ENCODE data around the gene ABTB2. TPM values are rescaled to one million over a fixed set of nuclear protein-coding genes. Genes with fewer than 3 reads are reported as not detected.

ABTB2 gene
- total and polyA plus RNA-seq, 2 experiments from 2014 or later = 2.6 to 12.1 TPM

GRCh38 chr11:34359548-34359891, 1.7 kb upstream of the ABTB2 start:
- no peak overlapping the region for H3K27ac Mint-ChIP-seq
- peak overlapping the region; percentile 82 for H3K4me3 Mint-ChIP-seq
- Histone ChIP-seq H3K4me1 (ENCODE audit: insufficient read depth) (peaks cover 8% of the 10 kb centered on the region), H2AFZ (no peak overlapping the region), H3K4me3 (peak overlapping the region; percentile 82), H3K27me3 (ENCODE audit: insufficient read depth) (peaks cover 35% of the 10 kb centered on the region), H3F3A (replicated peaks; ENCODE audit: low read depth) (peaks cover 5% of the 10 kb centered on the region; the same call in 1 of the 2 replicates), H3K79me2 (replicated peaks; ENCODE audit: insufficient read depth) (peaks cover 15% of the 10 kb centered on the region), H3K9me2 (ENCODE audit: insufficient read depth) (no peaks in the 10 kb centered on the region), H3K27ac (ENCODE audit: low read depth) (no peak overlapping the region), H4K20me1 (replicated peaks; ENCODE audit: insufficient read depth) (peaks cover 13% of the 10 kb centered on the region; the same call in 1 of the 2 replicates), H3K36me3 (ENCODE audit: insufficient read depth) (no peaks in the 10 kb centered on the region), H3K4me2 (peak overlapping the region; percentile 99)
- no peak for ATAC-seq
- no peaks in the 10 kb centered on the region for H3K9me3 Mint-ChIP-seq
- peaks cover 17% of the 10 kb centered on the region for H3K4me1 Mint-ChIP-seq
- H3K27me3 Mint-ChIP-seq (ENCODE audit: insufficient read depth, low read depth, poor library complexity) = peaks cover 24% of the 10 kb centered on the region
- H3K36me3 Mint-ChIP-seq (ENCODE audit: low read depth) = no peaks in the 10 kb centered on the region; the same call in 2 of the 3 replicates
- DNase-seq (ENCODE audit: low spot score) = no peak
- TF ChIP-seq CTCF (conservative IDR thresholded peaks at IDR 0.05; ENCODE audit: low read depth in 2 of 2) (peak in 1 of 2 experiments; percentile 59; a peak in 1 of 4 replicates), JUNB (IDR thresholded peaks at IDR 0.05; ENCODE audit: unreplicated experiment) (no peak)

GRCh38 chr11:34358728-34359547, 1.1 kb upstream of the ABTB2 start:
- Histone ChIP-seq H3K4me1 (ENCODE audit: insufficient read depth) (peaks cover 8% of the 10 kb centered on the region), H3K27ac (ENCODE audit: low read depth) (peak overlapping the region; percentile 95), H3F3A (replicated peaks; ENCODE audit: low read depth) (peaks cover 5% of the 10 kb centered on the region; the same call in 1 of the 2 replicates), H3K4me2 (peak overlapping the region; percentile 99), H3K36me3 (ENCODE audit: insufficient read depth) (no peaks in the 10 kb centered on the region), H3K79me2 (replicated peaks; ENCODE audit: insufficient read depth) (peaks cover 18% of the 10 kb centered on the region), H3K4me3 (peak overlapping the region; percentile 82), H4K20me1 (replicated peaks; ENCODE audit: insufficient read depth) (peaks cover 14% of the 10 kb centered on the region; the same call in 1 of the 2 replicates), H3K9me2 (ENCODE audit: insufficient read depth) (no peaks in the 10 kb centered on the region), H2AFZ (peak overlapping the region; percentile 97), H3K27me3 (ENCODE audit: insufficient read depth) (peaks cover 35% of the 10 kb centered on the region)
- DNase-seq (ENCODE audit: low spot score) (peak; percentile 88), ATAC-seq (peak; percentile 4)
- Mint-ChIP-seq H3K27ac (peak overlapping the region; percentile 92), H3K4me1 (peaks cover 19% of the 10 kb centered on the region), H3K36me3 (ENCODE audit: low read depth) (no peaks in the 10 kb centered on the region; the same call in 2 of the 3 replicates), H3K4me3 (peak overlapping the region; percentile 82), H3K9me3 (no peaks in the 10 kb centered on the region), H3K27me3 (ENCODE audit: insufficient read depth, low read depth, poor library complexity) (peaks cover 24% of the 10 kb centered on the region)
- peak; percentile 83 to 100 for TF ChIP-seq CTCF (conservative IDR thresholded peaks at IDR 0.05; ENCODE audit: low read depth in 2 of 2)
- no peak for TF ChIP-seq POLR2AphosphoS5 (IDR thresholded peaks at IDR 0.05; ENCODE audit: low read depth)

Data from GM23338 (cell line).